ENCODE measurements around the gene HDHD5.

Gene HDHD5

DNA sequence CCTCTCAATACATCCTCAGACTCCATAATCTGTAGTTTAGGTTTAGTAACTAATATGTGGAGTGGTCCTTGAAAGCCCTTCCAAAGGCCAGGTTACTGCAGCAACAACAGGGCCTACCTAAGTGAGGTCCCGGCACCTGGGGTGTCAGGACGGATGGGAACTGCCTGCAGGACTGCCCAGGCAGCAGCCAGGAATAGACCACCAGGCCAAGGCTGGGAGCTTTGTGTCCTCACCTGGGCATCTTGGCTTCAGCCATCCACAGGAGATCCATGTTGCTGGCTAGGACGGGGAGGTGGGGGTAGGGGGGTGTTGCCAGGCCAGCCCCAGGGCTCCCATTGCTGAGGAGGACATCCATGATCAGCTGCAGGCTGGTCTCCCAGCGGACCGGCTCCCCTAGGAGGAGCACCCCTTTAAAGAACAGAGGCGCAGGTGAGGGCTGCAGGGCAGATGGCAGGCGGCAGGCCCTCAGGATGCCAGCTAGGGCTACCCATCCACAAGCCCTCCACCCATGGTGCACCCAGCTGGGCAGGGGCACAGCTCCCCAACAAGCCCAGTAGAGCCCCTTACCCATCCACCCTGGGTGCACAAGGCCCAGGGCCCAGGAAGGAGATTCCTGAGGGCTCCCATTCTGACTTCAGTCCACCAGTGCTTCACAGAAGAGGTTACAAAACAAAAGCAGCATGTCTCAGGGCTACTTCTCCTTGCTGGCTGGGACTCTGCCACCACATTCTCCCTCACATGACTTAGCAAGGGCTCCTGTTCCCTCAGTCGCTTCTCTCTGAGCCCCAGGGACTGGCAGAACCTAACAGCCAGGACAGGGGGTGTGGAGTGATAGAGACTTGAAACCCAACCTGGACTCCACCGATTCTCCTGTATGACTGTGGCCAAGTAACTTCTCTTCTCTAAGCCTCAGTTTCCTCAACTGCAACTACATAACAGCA is 18.0 kb downstream of the HDHD5 start:
- peaks cover 44% of the 10 kb centered on the region for H3K36me3 Mint-ChIP-seq (ENCODE audit: low read depth)
- no peak overlapping the region for H3K4me3 Mint-ChIP-seq
- H3K27ac Mint-ChIP-seq = no peak overlapping the region
- no peaks in the 10 kb centered on the region for H3K9me3 Mint-ChIP-seq
- H3K4me1 Mint-ChIP-seq (ENCODE audit: low read depth) = no peaks in the 10 kb centered on the region
- no peaks in the 10 kb centered on the region for H3K27me3 Mint-ChIP-seq

DNA sequence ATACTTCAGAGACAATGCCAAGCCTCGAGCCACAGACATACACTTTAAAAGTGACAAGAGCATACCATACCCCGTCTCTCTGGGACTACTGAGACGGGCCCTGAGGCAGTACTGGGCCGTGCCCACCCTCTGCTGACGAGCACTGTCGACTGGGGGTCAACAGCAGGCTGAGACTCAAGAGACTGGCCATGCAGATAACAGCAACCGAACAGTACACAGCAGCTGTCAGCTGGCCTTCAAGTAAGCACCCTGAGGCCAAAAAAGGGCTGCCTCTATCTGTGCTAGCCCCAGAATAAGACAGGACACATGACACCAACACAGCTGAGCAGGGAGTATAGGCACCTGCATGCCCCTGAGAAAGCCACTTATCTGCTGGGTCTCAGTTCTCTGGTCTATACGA is 19.1 kb downstream of the HDHD5 start:
- Mint-ChIP-seq H3K36me3 (ENCODE audit: low read depth) (peaks cover 44% of the 10 kb centered on the region), H3K4me1 (ENCODE audit: low read depth) (no peaks in the 10 kb centered on the region), H3K9me3 (no peaks in the 10 kb centered on the region), H3K4me3 (no peak overlapping the region), H3K27me3 (no peaks in the 10 kb centered on the region), H3K27ac (no peak overlapping the region)

DNA sequence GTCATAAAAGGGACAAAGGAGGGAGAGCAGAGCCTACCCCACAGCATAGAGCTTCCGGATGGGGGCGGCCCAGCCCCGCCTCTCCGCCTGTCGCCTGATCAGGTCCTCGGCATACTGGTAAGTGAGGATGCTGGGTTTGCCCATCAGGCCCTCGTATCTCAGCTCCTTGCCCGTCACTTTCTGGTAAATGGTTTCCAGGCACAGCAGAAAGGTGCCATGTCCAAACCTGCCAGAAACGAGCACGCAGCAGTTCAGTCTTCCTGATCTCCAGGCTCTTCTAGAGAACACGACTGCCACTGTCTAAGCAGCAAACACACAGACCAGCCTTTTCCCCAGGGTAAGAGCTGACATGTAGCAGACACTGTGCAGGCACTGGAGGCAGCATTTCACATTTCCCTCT is 20.6 kb downstream of the HDHD5 start:
- Mint-ChIP-seq H3K4me3 (no peak overlapping the region), H3K27me3 (no peaks in the 10 kb centered on the region), H3K9me3 (no peaks in the 10 kb centered on the region), H3K27ac (no peak overlapping the region), H3K36me3 (ENCODE audit: low read depth) (peaks cover 41% of the 10 kb centered on the region), H3K4me1 (ENCODE audit: low read depth) (no peaks in the 10 kb centered on the region)

DNA sequence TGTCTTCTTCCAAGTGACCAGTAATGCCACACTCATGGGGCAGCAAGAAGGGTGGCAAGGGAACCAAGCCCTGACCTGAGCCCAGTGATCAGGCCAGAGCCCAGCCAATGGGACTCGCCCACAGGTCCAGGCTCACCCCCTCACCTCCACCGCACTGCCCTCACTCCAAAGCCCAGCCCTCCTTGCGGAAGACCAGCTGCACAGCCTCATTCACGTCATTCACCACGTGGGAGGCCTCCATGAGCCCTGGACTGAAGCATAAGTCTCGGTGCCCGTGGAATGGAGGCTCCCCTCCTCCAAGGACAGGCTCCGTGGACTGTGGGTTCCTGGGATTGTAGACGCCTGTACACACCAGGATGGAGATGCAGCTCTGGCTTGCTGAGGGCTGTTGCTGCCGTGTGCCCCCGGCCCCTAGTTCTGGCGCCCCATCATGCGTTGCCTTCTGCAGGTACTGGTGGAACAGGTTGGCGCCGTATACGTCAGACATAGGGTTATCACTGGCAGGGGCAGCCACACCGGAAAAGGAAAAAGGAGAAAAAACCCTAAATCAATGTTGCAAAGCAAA is 21.1 kb downstream of the HDHD5 start:
- Mint-ChIP-seq H3K27me3 (no peaks in the 10 kb centered on the region), H3K4me1 (ENCODE audit: low read depth) (no peaks in the 10 kb centered on the region), H3K36me3 (ENCODE audit: low read depth) (peaks cover 36% of the 10 kb centered on the region), H3K9me3 (no peaks in the 10 kb centered on the region), H3K4me3 (no peak overlapping the region), H3K27ac (no peak overlapping the region)

DNA sequence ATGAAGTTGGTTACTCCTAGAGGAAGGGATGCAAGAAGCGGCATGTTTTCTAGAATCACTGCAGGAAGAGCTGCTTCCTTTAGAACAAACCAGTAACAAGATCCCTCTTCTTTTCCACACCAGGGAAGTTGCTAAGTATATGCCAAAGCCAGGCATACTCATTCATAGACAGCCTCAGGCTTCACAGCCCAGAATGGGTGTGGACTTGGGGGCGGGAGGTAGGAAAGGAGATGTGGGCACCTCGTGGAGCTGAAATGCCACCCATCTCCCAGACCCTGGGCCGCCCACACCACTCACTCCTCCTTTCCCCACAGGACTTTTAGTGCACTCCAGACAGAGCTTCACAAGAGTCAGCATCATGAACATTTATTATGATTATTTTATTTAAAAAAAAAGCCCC is 21.9 kb downstream of the HDHD5 start:
- no peaks in the 10 kb centered on the region for H3K9me3 Mint-ChIP-seq
- no peaks in the 10 kb centered on the region for H3K4me1 Mint-ChIP-seq (ENCODE audit: low read depth)
- H3K27me3 Mint-ChIP-seq = no peaks in the 10 kb centered on the region
- H3K27ac Mint-ChIP-seq = no peak overlapping the region
- H3K36me3 Mint-ChIP-seq (ENCODE audit: low read depth) = peaks cover 29% of the 10 kb centered on the region
- no peak overlapping the region for H3K4me3 Mint-ChIP-seq

DNA sequence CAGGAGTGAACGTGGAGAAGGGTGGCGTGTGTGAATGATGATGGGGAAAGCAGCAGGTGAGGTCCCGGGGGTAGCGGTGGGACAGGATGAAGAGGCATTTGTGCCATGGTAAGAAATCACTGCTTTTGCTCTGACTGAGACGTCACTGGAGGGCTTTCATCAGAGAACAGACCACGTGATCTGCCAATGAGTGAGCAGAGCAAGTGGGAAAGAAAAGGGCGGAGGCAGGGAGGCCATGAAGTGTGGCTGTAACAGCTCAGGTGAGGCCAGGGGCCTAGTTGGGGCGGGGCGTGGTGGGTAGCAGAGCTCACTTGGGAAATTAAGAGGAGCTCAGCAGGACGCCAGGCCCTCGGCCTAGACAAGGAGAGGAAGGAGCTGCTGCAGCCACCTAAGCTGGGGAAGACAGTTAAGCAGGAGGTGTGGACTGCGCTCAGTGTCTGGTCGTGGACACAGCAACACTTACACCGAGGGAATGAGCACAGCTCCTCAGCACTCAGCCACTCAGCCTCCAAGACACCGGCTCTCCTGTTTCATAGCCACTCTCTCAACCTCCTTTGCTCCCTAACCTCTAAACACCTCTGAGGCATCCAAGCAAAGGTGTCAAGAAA is 23.8 kb downstream of the HDHD5 start:
- Mint-ChIP-seq H3K27ac (no peak overlapping the region), H3K36me3 (ENCODE audit: low read depth) (peaks cover 24% of the 10 kb centered on the region), H3K9me3 (no peaks in the 10 kb centered on the region), H3K27me3 (no peaks in the 10 kb centered on the region), H3K4me1 (ENCODE audit: low read depth) (no peaks in the 10 kb centered on the region), H3K4me3 (no peak overlapping the region)

DNA sequence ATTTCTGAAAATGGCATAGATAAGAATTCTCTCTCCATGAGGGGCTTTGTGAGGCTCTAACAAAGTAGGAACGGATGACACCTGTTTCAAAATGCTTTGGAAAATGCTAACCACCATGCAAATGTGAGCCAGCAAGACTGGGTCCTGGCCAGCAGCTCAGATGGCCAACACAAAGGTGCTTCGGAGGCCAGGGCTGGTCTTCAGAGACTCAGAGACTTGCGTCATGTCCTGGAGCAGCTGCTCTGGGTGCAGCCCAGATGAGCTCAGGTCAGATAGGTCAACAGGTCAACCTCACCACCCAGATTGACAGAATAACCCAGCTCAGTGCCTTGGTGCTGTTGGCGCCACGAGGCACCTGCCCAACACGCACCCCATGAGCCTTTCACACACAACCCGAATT is 25.9 kb downstream of the HDHD5 start:
- no peak overlapping the region for H3K27ac Mint-ChIP-seq
- H3K9me3 Mint-ChIP-seq = no peaks in the 10 kb centered on the region
- H3K4me3 Mint-ChIP-seq = no peak overlapping the region
- H3K4me1 Mint-ChIP-seq (ENCODE audit: low read depth) = no peaks in the 10 kb centered on the region
- no peaks in the 10 kb centered on the region for H3K27me3 Mint-ChIP-seq
- H3K36me3 Mint-ChIP-seq (ENCODE audit: low read depth) = peaks cover 10% of the 10 kb centered on the region

DNA sequence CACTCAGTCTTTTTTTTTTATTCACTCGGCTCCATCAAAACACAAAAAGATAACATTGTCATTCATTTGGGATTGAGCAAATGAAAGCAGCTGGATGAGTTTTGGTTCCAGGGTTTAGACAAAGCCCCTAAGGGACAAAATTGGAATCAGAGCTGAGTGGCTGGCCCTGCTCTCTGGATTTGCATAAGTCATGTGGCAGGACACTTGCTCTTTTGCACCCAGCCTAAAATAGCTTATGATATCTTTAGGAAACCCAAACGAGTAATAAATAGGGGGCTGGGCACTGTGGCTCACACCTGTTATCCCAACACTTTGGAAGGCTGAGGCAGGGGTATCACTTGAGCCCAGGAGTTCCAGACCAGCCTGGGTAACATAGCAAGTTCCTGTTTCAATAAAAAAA is 27.0 kb downstream of the HDHD5 start:
- no peaks in the 10 kb centered on the region for H3K4me1 Mint-ChIP-seq (ENCODE audit: low read depth)
- no peaks in the 10 kb centered on the region for H3K9me3 Mint-ChIP-seq
- no peak overlapping the region for H3K27ac Mint-ChIP-seq
- no peak overlapping the region for H3K4me3 Mint-ChIP-seq
- H3K27me3 Mint-ChIP-seq = no peaks in the 10 kb centered on the region
- H3K36me3 Mint-ChIP-seq (ENCODE audit: low read depth) = peaks cover 5% of the 10 kb centered on the region

DNA sequence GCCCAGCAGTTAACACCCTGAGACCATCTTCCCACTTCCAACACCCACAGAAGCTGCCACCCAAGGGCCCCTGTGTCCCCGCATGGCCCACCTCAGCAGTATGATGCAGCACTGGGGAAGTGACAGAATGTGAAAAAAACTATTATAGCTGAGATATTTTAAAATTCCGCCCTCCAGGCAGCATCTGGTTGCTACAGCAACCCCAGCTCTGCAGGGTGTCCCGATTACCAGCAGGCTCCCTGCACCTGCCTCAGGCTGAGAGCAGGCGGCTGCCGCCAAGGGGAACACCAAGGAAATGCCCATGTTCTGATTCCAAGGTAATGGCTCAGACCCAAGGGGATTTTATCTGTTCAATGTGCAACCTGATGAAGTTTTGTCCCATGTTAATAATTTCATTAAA is 27.4 kb downstream of the HDHD5 start:
- Mint-ChIP-seq H3K4me1 (ENCODE audit: low read depth) (no peaks in the 10 kb centered on the region), H3K27ac (no peak overlapping the region), H3K27me3 (no peaks in the 10 kb centered on the region), H3K36me3 (ENCODE audit: low read depth) (peaks cover under 1% of the 10 kb centered on the region), H3K9me3 (no peaks in the 10 kb centered on the region), H3K4me3 (no peak overlapping the region)

DNA sequence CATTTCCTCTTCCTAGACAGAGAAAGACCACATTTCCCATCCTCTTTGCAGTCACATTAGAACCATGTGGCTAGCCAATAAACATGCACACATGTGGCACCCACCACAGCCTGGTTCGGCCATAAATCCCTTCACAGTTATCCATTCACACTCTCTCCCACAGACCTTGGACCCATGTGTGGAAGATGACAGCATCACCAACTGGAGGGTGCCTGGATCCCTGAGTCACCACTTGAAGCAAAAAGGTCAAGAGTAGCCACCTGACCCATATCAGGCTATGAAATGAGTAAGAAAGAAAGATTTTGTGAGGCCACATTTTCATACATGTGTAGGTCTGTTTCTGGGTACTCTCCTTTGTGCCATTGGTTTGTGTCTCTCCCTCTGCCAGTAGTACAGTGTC is 28.9 kb downstream of the HDHD5 start:
- Mint-ChIP-seq H3K9me3 (no peaks in the 10 kb centered on the region), H3K27ac (no peak overlapping the region), H3K27me3 (no peaks in the 10 kb centered on the region), H3K36me3 (ENCODE audit: low read depth) (no peaks in the 10 kb centered on the region), H3K4me3 (no peak overlapping the region), H3K4me1 (ENCODE audit: low read depth) (no peaks in the 10 kb centered on the region)

DNA sequence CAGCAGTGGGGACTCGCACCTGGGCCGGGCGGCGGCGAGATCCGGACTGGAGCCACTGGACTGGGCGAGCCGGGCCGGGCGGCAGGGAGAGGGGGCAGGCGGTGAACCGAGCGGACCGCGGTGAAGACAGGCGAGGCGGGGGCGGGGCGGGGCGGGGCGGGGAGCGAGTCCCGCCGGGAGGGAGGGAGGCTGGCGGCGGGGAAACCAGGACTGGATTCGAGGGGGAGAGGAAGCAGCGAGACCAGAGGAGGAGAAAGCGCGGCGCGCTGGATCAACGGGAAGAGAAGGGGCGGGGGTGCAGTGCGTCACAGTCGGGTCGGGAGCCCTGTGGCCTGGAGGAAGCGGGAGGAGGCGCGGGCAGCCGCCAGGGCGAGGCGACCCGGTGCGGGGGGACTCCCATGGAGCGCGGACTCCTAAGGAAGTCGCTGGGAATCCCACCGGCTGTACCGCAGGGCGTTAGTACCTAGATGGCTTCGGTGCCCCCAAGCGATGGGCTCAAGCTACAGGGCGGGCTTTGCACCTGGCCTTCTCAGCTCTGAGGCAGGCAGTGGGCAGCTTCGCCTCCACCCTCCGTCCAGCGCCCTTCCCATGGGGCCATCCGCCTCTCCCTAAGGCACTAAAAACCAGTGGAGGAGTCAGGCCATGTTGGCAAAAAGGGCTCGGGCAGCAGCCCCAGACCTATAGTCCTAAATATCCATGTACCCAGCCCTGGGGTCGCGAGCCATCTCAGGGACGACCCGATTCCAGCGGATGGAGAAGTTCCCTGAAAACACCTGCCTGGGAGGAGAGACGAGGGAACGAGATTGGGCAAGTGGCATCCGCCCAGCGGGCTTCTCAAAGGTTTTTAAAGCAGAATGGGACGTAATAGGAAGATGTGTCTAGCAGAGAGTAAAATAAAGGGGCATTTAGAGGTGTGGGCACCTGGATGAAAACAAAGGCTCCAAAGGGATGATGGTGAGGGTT is 37.6 kb downstream of the HDHD5 start, which contains the start of gene TMEM121B:
Gene TMEM121B, minus strand, starts transcription at position 128 of the 963 bp plus-strand sequence. CDS start 233 bp downstream, outside the sequence.
- Mint-ChIP-seq H3K4me3 (peak within 1 kb of the TSS; percentile 48), H3K27ac (no peak within 1 kb of the TSS), H3K27me3 (peaks cover 20% of the 10 kb centered on the region), H3K9me3 (no peaks in the 10 kb centered on the region), H3K36me3 (ENCODE audit: low read depth) (no peaks in the 10 kb centered on the region), H3K4me1 (ENCODE audit: low read depth) (peaks cover 33% of the 10 kb centered on the region)

DNA sequence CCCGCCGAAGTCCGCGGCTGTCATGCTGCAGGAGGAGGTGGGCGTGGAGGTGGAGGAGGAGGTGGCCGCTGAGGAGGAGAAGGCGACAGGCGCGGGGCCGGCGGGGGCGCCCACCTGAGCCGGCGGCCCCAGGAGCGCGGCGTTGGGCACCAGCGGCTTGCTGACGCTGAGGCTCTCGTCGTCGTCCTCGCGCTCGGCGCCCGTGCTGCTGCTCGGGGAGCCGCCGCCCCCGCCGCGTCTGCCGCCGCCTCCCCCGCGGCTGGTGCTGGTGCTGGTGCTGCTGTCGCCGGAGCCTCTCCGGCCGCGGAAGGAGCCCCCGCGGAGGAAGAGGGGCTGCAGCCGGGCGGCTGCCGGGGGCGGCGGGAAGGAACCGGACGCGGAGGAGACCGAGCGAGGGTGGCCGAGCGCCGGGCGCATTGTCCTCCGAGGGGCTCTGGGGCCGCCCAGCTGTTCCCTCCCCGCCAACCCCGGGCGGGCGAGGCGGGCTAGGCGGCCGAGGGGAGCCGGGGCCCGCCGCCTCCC is 38.3 kb downstream of the HDHD5 start:
- H3K9me3 Mint-ChIP-seq = no peaks in the 10 kb centered on the region
- peaks cover 20% of the 10 kb centered on the region for H3K27me3 Mint-ChIP-seq
- no peaks in the 10 kb centered on the region for H3K36me3 Mint-ChIP-seq (ENCODE audit: low read depth)
- H3K27ac Mint-ChIP-seq = no peak overlapping the region
- H3K4me1 Mint-ChIP-seq (ENCODE audit: low read depth) = peaks cover 41% of the 10 kb centered on the region
- no peak overlapping the region for H3K4me3 Mint-ChIP-seq

DNA sequence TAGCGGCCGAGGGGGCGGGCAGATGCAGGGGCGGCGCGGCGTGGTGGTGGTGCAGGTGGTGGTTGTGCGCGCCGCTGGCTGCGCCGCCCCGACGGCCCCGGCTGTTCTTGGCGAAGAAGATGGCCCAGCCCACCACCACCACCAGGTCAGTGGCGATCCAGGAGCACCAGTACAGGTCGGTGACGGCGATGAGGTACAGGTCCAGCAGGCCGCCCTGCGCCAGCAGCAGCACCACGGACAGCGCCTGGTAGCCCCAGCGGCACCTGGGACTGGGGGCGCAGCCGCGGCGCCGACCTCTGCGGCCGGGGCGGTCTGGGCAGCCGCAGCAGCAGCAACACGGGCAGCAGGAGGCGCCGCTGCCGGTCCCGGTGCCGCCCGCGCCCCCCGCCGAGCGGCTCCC is 38.8 kb downstream of the HDHD5 start:
- H3K9me3 Mint-ChIP-seq = no peaks in the 10 kb centered on the region
- H3K36me3 Mint-ChIP-seq (ENCODE audit: low read depth) = no peaks in the 10 kb centered on the region
- peaks cover 20% of the 10 kb centered on the region for H3K27me3 Mint-ChIP-seq
- H3K27ac Mint-ChIP-seq = no peak overlapping the region
- H3K4me1 Mint-ChIP-seq (ENCODE audit: low read depth) = peaks cover 46% of the 10 kb centered on the region
- H3K4me3 Mint-ChIP-seq = no peak overlapping the region

DNA sequence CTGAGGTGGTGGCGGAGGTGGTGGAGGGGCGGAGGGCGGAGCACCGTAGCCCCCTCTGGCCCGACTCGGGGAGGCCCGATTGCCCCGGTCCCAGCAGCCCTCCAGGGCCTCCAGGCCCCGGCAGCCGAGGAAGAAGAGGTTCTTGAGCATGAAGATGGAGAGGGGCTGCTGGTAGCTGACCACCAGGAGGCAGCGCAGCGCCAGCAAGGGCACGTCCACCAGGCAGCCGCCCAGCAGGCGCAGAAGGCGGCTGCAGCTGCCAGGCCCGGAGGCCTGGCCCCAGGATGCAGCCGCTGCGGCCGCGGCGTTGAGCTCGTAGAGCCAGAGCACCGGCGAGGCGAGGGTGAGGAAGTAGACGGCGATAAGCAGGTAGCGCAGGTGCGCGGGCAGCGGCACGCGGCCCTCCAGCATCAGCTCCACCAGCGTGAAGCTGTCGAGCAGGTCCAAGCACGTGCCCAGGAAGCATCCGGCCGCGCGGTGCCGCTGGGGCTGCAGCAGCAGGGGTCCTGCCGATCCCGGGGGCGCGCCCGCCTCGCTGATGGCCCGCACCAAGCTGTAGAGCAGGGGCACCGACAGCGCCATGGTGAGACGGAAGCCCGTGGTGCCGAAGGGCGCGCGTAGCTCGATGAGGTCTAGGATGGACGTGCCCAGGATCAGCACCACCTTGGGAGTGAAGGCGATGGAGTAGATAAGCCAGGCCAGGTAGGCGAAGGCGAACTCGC is 39.4 kb downstream of the HDHD5 start:
- Mint-ChIP-seq H3K9me3 (no peaks in the 10 kb centered on the region), H3K4me1 (ENCODE audit: low read depth) (peaks cover 52% of the 10 kb centered on the region), H3K36me3 (ENCODE audit: low read depth) (no peaks in the 10 kb centered on the region), H3K4me3 (peak overlapping the region; percentile 26), H3K27me3 (peaks cover 20% of the 10 kb centered on the region), H3K27ac (no peak overlapping the region)
